KOPT-K1 (cell line): ENCODE results near the gene TMEM183A.
"Not testable (repeated sequence)": the region's sequence is repeated elsewhere in the genome, so short reads cannot be mapped to it uniquely, and the experiment has no call there.

Experiments
- H3K27ac ChIP-seq: fragments of 200-600 bp; sonication (generic); 2 replicates; pipeline ENCODE4 v1.5.1; 2016; ENCODE audit warnings: antibody characterized with exemption, mild to moderate bottlenecking, low read depth, low read length; ENCODE audit not compliant: poor library complexity, severe bottlenecking
- H3K36me3 ChIP-seq: fragments of 200-600 bp; sonication (generic); 2 replicates; pipeline ENCODE4 v1.5.1; 2017; ENCODE audit warnings: antibody characterized with exemption, mild to moderate bottlenecking, low read length, moderate library complexity; ENCODE audit not compliant: insufficient read depth
- H3K9me3 ChIP-seq: fragments of 200-600 bp; sonication (generic); 2 replicates; pipeline ENCODE4 v1.5.1; 2017; ENCODE audit warnings: antibody characterized with exemption, low read length, mild to moderate bottlenecking; ENCODE audit not compliant: insufficient read depth, poor library complexity, severe bottlenecking

Gene TMEM183A

GRCh38 chr1:203005395-203006142, 1.6 kb upstream of the TMEM183A start:
- not testable (repeated sequence) for H3K9me3 ChIP-seq, H3K27ac ChIP-seq
- peaks cover 21% of the 10 kb centered on the region for H3K36me3 ChIP-seq

- peaks cover 57% of the 10 kb centered on the region for H3K36me3 ChIP-seq
- H3K9me3 ChIP-seq = no peaks in the 10 kb centered on the region
- H3K27ac ChIP-seq = no peak overlapping the region
These were observed 2.0 kb downstream of the TMEM183A start for GRCh38 chr1:203009185-203009584.

GRCh38 chr1:203011582-203011981, 4.4 kb downstream of the TMEM183A start:
- Histone ChIP-seq H3K36me3 (peaks cover 81% of the 10 kb centered on the region), H3K9me3 (no peaks in the 10 kb centered on the region), H3K27ac (no peak overlapping the region)

- no peak overlapping the region for H3K27ac ChIP-seq
- H3K9me3 ChIP-seq = no peaks in the 10 kb centered on the region
- peaks cover 99% of the 10 kb centered on the region for H3K36me3 ChIP-seq
These were observed 9.9 kb downstream of the TMEM183A start for GRCh38 chr1:203017061-203017460.

GRCh38 chr1:203017692-203018091, 10.5 kb downstream of the TMEM183A start:
- Histone ChIP-seq H3K36me3 (peaks cover 99% of the 10 kb centered on the region), H3K27ac (no peak overlapping the region), H3K9me3 (no peaks in the 10 kb centered on the region)

GRCh38 chr1:203022855-203023254, 15.7 kb downstream of the TMEM183A start:
- H3K36me3 ChIP-seq = peaks cover 74% of the 10 kb centered on the region
- H3K27ac ChIP-seq, H3K9me3 ChIP-seq: not testable (repeated sequence)

GRCh38 chr1:203025686-203026030, 18.5 kb downstream of the TMEM183A start:
- no peaks in the 10 kb centered on the region for H3K9me3 ChIP-seq
- peaks cover 46% of the 10 kb centered on the region for H3K36me3 ChIP-seq
- H3K27ac ChIP-seq = no peak overlapping the region

GRCh38 chr1:203026031-203026665, 19.0 kb downstream of the TMEM183A start, which contains the start of gene PPFIA4:
Gene PPFIA4 (plus strand): TSS chr1:203026491. CDS start chr1:203039009, 12,518 bp downstream.
- Histone ChIP-seq H3K9me3 (no peaks in the 10 kb centered on the region), H3K27ac (peak within 1 kb of the TSS; percentile 15), H3K36me3 (peaks cover 42% of the 10 kb centered on the region)

GRCh38 chr1:203026666-203027663, 19.8 kb downstream of the TMEM183A start:
- Histone ChIP-seq H3K27ac (peak overlapping the region; percentile 15), H3K36me3 (peaks cover 33% of the 10 kb centered on the region), H3K9me3 (no peaks in the 10 kb centered on the region)

GRCh38 chr1:203028067-203028783, 21.1 kb downstream of the TMEM183A start:
- no peaks in the 10 kb centered on the region for H3K9me3 ChIP-seq
- no peak overlapping the region for H3K27ac ChIP-seq
- peaks cover 25% of the 10 kb centered on the region for H3K36me3 ChIP-seq

GRCh38 chr1:203028784-203029553, 21.8 kb downstream of the TMEM183A start:
- no peak overlapping the region for H3K27ac ChIP-seq
- peaks cover 17% of the 10 kb centered on the region for H3K36me3 ChIP-seq
- no peaks in the 10 kb centered on the region for H3K9me3 ChIP-seq

GRCh38 chr1:203031467-203031866, 24.3 kb downstream of the TMEM183A start:
- H3K27ac ChIP-seq = no peak overlapping the region
- no peaks in the 10 kb centered on the region for H3K36me3 ChIP-seq
- no peaks in the 10 kb centered on the region for H3K9me3 ChIP-seq

GRCh38 chr1:203033287-203033686, 26.1 kb downstream of the TMEM183A start:
- H3K9me3 ChIP-seq = no peaks in the 10 kb centered on the region
- no peak overlapping the region for H3K27ac ChIP-seq
- H3K36me3 ChIP-seq = no peaks in the 10 kb centered on the region

- Histone ChIP-seq H3K36me3 (no peaks in the 10 kb centered on the region), H3K9me3 (no peaks in the 10 kb centered on the region), H3K27ac (no peak overlapping the region)
These were observed 26.7 kb downstream of the TMEM183A start for GRCh38 chr1:203033917-203034316.
